PC-3 (cell line): ENCODE measurements around the gene SPATA6L. TPM values are rescaled to one million over a fixed set of nuclear protein-coding genes. Genes with fewer than 3 reads are reported as not detected.

Experiments
- ATAC-seq: fragments of 200-7000 bp; cut with Tn5 transposase; 2 replicates; pipeline ENCODE4 v1.9.1; 2020; ENCODE audit warnings: mild to moderate bottlenecking, moderate library complexity
- BruUV-seq: library from RNA; stranded (reverse); fragments of 400-500 nt; replicated peaks from 2 replicates; lab custom pipeline; 2021; lab: Mats Ljungman, UMichigan
- CTCF ChIA-PET: fragments of 300-600 bp; sonication (Branson Sonifier 250); formaldehyde crosslinking; loops from one replicate; lab custom pipeline; 2022; ENCODE audit warnings: antibody characterized with exemption; lab: Charles Lee
- POLR2A ChIA-PET: fragments of 300-600 bp; sonication (Branson Sonifier 250); formaldehyde crosslinking; loops from one replicate; lab custom pipeline; 2022; ENCODE audit warnings: antibody characterized with exemption; ENCODE audit not compliant: unreplicated experiment; lab: Charles Lee
- DNase-seq: peaks from one replicate; pipeline ENCODE4 v3.0.0-alpha.2; 2015
- H2AFZ ChIP-seq: fragments of 300-600 bp; sonication (generic); 2 replicates; pipeline ENCODE4 v1.6.0; 2016; ENCODE audit warnings: antibody characterized with exemption, low read length
- H3F3A ChIP-seq: fragments of 300-600 bp; sonication (generic); one replicate; pipeline ENCODE4 v1.6.0; 2017; ENCODE audit warnings: antibody characterized with exemption, low read length, control low read depth, mild to moderate bottlenecking; ENCODE audit not compliant: unreplicated experiment
- H3K27ac ChIP-seq: fragments of 300-600 bp; sonication (generic); 2 replicates; pipeline ENCODE4 v1.5.1; 2016; ENCODE audit warnings: mild to moderate bottlenecking, low read length
- H3K27me3 ChIP-seq: fragments of 300-600 bp; sonication (generic); 2 replicates; pipeline ENCODE4 v1.6.1; 2016; ENCODE audit warnings: low read length, mixed read lengths
- H3K36me3 ChIP-seq: fragments of 300-600 bp; sonication (generic); 2 replicates; pipeline ENCODE4 v1.6.1; 2016; ENCODE audit warnings: low read depth, mixed run types, low read length, mixed read lengths
- H3K4me1 ChIP-seq: fragments of 300-600 bp; sonication (generic); 2 replicates; pipeline ENCODE4 v1.5.1; 2016; ENCODE audit warnings: low read length; ENCODE audit not compliant: insufficient read depth
- H3K4me2 ChIP-seq: fragments of 300-600 bp; sonication (generic); 2 replicates; pipeline ENCODE4 v1.6.0; 2016; ENCODE audit warnings: low read length
- H3K4me3 ChIP-seq: fragments of 300-600 bp; sonication (generic); 2 replicates; pipeline ENCODE4 v1.5.1; 2016; ENCODE audit warnings: mild to moderate bottlenecking, low read length, mixed read lengths
- H3K79me2 ChIP-seq: fragments of 300-600 bp; sonication (generic); 2 replicates; pipeline ENCODE4 v1.6.1; 2017; ENCODE audit warnings: low read length, mixed read lengths
- H3K9ac ChIP-seq: fragments of 300-600 bp; sonication (generic); 2 replicates; pipeline ENCODE4 v1.6.0; 2016; ENCODE audit warnings: mild to moderate bottlenecking, low read length
- H3K9me2 ChIP-seq: fragments of 300-600 bp; sonication (generic); replicated peaks from 2 replicates; pipeline ENCODE4 v1.6.1; 2016; ENCODE audit warnings: mixed run types, low read length, mixed read lengths
- H3K9me3 ChIP-seq: fragments of 300-600 bp; sonication (generic); 2 replicates; pipeline ENCODE4 v1.6.1; 2016; ENCODE audit warnings: low read length, mixed read lengths
- H4K20me1 ChIP-seq: fragments of 300-600 bp; sonication (generic); 2 replicates; pipeline ENCODE4 v1.6.1; 2016; ENCODE audit warnings: low read length, mixed read lengths
- EZH2 ChIP-seq: fragments of 300-600 bp; sonication (generic); IDR thresholded peaks from one replicate; pipeline ENCODE4 v1.6.1; 2017; ENCODE audit warnings: antibody characterized with exemption, mild to moderate bottlenecking, low read length; ENCODE audit not compliant: unreplicated experiment
- EZH2phosphoT487 ChIP-seq: fragments of 300-600 bp; sonication (generic); IDR thresholded peaks from 2 replicates; pipeline ENCODE4 v1.6.1; 2018; ENCODE audit warnings: mild to moderate bottlenecking, antibody characterized with exemption, low read length, borderline replicate concordance
- intact Hi-C: fragments of 100-400 bp; cut with micrococcal nuclease; formaldehyde crosslinking; loops from 2 replicates; pipeline ENCODE4 v1.9.0; 2023
- total RNA-seq: library from RNA; depleted of rRNA; stranded (reverse); fragments of >200 nt; gene quantifications from 2 replicates; pipeline ENCODE4 v1.2.3, GENCODE V29; 2014
- TF ChIP-seq, protein P1 (sequence below): fragments of 300-600 bp; sonication (generic); conservative IDR thresholded peaks from 2 replicates; pipeline ENCODE4 v1.5.1; 2017; ENCODE audit warnings: antibody characterized with exemption, low read depth, mild to moderate bottlenecking, low read length

SPATA6L gene
- total RNA-seq, 1 experiment from 2014 or later = not detected

DNA sequence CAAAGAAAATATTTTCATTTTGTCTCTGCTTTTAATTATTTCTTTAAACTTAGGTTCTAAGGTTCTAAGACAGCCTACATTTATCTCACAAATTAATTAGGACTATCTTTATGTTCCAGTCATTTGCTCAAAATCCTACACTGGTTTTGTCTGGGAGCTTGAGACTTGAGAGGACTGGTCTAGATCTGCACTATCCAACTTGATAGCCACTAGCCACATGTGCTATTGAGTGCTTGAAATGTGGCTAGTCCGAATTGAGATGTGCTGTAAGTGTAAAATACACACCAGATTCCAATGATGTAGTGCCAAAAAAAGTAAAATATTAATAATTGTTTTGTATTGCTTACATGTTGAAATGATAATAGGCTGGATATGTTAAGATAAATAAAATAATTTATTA, 20.3 kb upstream of the SPATA6L start:
- H3F3A ChIP-seq = no peaks in the 10 kb centered on the region
- no TSS peak for BruUV-seq
- no peaks in the 10 kb centered on the region for H3K27me3 ChIP-seq
- no peaks in the 10 kb centered on the region for H3K9me2 ChIP-seq
- H3K36me3 ChIP-seq = no peaks in the 10 kb centered on the region; the same call in 1 of the 2 replicates
- no peak overlapping the region for H2AFZ ChIP-seq
- no peaks in the 10 kb centered on the region for H3K9me3 ChIP-seq
- CTCF ChIA-PET = no interaction called here
- TF ChIP-seq, protein P1, sequence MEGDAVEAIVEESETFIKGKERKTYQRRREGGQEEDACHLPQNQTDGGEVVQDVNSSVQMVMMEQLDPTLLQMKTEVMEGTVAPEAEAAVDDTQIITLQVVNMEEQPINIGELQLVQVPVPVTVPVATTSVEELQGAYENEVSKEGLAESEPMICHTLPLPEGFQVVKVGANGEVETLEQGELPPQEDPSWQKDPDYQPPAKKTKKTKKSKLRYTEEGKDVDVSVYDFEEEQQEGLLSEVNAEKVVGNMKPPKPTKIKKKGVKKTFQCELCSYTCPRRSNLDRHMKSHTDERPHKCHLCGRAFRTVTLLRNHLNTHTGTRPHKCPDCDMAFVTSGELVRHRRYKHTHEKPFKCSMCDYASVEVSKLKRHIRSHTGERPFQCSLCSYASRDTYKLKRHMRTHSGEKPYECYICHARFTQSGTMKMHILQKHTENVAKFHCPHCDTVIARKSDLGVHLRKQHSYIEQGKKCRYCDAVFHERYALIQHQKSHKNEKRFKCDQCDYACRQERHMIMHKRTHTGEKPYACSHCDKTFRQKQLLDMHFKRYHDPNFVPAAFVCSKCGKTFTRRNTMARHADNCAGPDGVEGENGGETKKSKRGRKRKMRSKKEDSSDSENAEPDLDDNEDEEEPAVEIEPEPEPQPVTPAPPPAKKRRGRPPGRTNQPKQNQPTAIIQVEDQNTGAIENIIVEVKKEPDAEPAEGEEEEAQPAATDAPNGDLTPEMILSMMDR = no peak
- TF ChIP-seq EZH2phosphoT487 (no peak), EZH2 (no peak)
- H3K4me1 ChIP-seq = no peaks in the 10 kb centered on the region
- H3K4me2 ChIP-seq = no peak overlapping the region
- POLR2A ChIA-PET = no interaction called here
- intact Hi-C loops = no loop called here
- H4K20me1 ChIP-seq = no peaks in the 10 kb centered on the region
- no peak overlapping the region for H3K4me3 ChIP-seq
- no peak overlapping the region for H3K27ac ChIP-seq
- no peak overlapping the region for H3K9ac ChIP-seq
- H3K79me2 ChIP-seq = peaks cover 16% of the 10 kb centered on the region
- DNase-seq (no peak), ATAC-seq (no peak)

DNA sequence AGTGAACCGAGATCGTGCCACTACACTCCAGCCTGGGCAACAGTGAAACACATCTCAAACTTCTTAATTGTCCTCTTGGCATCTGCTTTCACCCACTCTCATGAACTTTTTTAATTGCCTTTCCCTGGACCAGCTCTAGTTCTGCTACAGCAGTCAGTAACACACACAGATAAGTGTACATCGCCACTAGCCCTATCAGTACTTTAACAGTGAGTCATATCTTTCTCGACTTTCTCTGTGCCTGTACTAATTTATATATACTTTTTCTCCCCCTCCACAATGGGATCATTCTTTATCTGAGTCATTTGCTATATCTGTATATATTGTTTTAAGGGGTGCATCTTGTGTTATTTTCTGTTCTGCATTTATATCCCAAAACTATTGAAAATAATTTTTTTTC, 19.8 kb upstream of the SPATA6L start:
- H3K36me3 ChIP-seq = no peaks in the 10 kb centered on the region
- H3K4me2 ChIP-seq = no peak overlapping the region
- TF ChIP-seq EZH2phosphoT487 = no peak
- TF ChIP-seq, protein P1 = no peak
- no peak for TF ChIP-seq EZH2
- ATAC-seq (no peak), DNase-seq (no peak)
- H2AFZ ChIP-seq = no peak overlapping the region
- H3F3A ChIP-seq = no peaks in the 10 kb centered on the region
- H3K9me3 ChIP-seq = no peaks in the 10 kb centered on the region
- intact Hi-C loops = no loop called here
- H3K4me1 ChIP-seq = peaks cover 4% of the 10 kb centered on the region; the same call in 1 of the 2 replicates
- CTCF ChIA-PET = no interaction called here
- POLR2A ChIA-PET = no interaction called here
- no peak overlapping the region for H3K27ac ChIP-seq
- no TSS peak for BruUV-seq
- H3K27me3 ChIP-seq = no peaks in the 10 kb centered on the region
- H3K79me2 ChIP-seq = peaks cover 21% of the 10 kb centered on the region
- H4K20me1 ChIP-seq = no peaks in the 10 kb centered on the region
- H3K9me2 ChIP-seq = no peaks in the 10 kb centered on the region
- H3K9ac ChIP-seq = no peak overlapping the region
- H3K4me3 ChIP-seq = no peak overlapping the region

DNA sequence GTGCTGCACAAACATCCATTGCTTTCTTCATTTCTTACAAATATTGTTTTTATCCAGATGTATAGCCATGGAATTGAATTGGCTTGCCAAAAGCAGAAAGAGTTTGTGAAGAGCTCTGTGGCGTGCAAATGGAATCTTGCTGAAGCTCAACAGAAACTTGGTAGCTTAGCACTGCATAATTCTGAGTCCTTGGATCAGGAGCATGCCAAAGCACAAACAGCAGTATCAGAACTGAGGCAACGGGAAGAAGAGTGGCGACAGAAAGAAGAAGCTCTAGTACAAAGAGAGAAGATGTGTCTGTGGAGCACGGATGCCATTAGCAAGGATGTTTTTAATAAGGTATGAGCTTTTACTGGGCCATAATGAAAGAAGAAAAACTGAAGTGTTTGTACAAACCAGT, 18.5 kb upstream of the SPATA6L start:
- ChIA-PET CTCF (no interaction called here), POLR2A (no interaction called here)
- H3K4me2 ChIP-seq = no peak overlapping the region
- no peak overlapping the region for H3K9ac ChIP-seq
- no peaks in the 10 kb centered on the region for H3K9me2 ChIP-seq
- no peaks in the 10 kb centered on the region for H3F3A ChIP-seq
- no peak overlapping the region for H3K27ac ChIP-seq
- no peaks in the 10 kb centered on the region for H3K9me3 ChIP-seq
- H2AFZ ChIP-seq = no peak overlapping the region
- H3K36me3 ChIP-seq = no peaks in the 10 kb centered on the region
- no peaks in the 10 kb centered on the region for H4K20me1 ChIP-seq
- intact Hi-C loops = no loop called here
- ATAC-seq (no peak), DNase-seq (no peak)
- peaks cover 34% of the 10 kb centered on the region for H3K79me2 ChIP-seq
- BruUV-seq = no TSS peak
- H3K27me3 ChIP-seq = no peaks in the 10 kb centered on the region
- no peak overlapping the region for H3K4me3 ChIP-seq
- TF ChIP-seq EZH2 (no peak), EZH2phosphoT487 (no peak)
- TF ChIP-seq, protein P1 = no peak
- peaks cover 10% of the 10 kb centered on the region; the same call in 1 of the 2 replicates for H3K4me1 ChIP-seq
